ENCODE data around the gene IGHMBP2.

The IGHMBP2 gene

DNA sequence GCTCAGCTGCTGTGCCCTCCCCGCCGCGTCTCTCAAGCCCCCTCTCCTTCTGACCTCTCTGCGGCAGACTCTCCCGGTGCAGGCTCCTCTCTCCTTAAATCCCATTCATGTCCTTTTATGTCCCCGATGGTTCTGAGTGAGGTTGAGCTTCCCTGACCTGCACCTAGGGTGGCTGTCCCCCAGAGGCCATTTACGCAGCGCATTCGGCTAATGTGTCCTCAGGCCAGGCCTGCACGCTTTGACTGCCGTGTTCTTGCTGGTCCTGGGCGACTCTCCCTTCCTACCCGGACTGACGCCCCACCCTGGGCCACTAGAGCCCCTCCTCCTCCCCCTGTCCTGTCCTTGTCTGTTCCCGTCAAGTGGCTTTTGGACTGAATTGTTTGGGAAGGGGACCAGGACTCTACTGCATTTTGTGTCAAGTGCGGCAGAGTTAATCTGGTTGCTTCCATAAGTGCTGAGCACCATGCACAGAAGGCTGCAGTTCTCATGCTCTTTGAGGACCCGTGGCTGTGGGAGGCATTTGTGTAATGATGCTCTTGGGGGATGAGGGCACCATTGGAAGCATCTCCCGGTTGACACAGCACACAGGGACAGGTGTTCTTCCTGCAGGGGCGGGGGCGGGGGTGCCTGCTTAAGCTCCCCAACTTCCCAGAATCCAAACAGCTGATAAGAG, 37.1 kb downstream of the IGHMBP2 start:
- no peak for DNase-seq

- no peak for DNase-seq
Observed at GRCh38 chr11:68941324-68942094, 37.8 kb downstream of the IGHMBP2 start.

GRCh38 chr11:68942095-68942620, 38.5 kb downstream of the IGHMBP2 start:
- no peak for DNase-seq

GRCh38 chr11:68942751-68943271, 39.1 kb downstream of the IGHMBP2 start:
- peak; percentile 59 to 66 (median 62) for DNase-seq

- no peak for DNase-seq
Observed at GRCh38 chr11:68946416-68947090, 42.9 kb downstream of the IGHMBP2 start.

DNA sequence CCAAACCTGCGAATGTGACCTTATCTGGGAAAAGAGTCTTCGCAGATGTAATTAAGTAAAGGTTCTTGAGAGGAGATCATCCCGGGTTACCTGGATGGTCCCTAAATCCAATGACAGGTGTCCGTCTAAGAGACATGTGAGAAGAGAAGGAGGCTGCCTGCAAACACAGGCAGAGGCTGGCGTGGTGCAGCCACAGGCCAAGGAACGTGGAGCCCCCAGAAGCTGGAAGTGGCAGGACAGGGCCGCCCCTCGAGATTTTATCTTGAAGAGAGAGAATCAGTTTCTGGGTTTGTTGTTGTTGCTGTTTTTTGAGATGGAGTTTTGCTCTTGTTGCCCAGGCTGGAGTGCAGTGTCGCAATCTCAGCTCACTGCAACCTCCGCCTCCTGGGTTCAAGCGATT, 43.5 kb downstream of the IGHMBP2 start:
- no peak for DNase-seq

DNA sequence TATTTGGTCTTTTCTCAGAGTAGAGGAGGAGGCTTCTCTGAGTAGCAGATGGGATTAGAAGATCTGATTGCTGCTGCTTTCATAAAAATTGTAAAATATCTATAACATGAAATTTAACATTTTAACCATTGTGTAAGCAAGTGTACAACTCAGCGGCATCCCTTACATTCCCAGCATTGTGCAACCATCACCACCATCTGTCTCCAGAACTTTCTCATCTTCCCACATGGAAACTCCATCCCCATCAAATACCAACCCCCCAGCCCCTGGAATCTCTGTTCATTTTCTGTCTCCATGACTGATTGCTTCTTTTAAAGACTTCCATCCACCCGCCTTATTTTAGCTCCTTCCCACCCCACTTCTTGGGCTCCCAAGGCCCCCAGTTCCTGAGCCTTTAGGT, 44.8 kb downstream of the IGHMBP2 start:
- DNase-seq = no peak

GRCh38 chr11:68948935-68949334, 45.2 kb downstream of the IGHMBP2 start:
- no peak for DNase-seq

DNA sequence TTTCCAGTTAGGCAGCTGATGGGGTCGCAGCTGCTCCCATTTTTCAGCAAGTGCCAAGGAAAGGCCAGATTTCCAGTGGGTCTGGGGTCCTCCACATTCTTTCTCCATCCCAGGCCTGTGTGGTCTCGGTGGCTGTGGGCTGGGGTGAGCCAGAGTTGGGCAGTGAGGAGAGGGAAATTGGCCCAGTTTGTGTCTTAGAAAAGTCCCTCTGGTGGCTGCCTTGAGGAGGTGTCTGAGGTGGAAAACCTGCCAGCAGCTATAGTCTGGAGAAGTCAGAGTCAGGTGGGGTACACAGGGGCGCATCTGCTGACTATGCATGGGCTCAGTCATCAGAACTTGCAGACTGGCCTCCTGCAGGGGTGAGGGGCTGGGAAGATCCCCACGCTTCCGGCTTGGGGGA, 46.6 kb downstream of the IGHMBP2 start:
- DNase-seq = peak in 1 of 3 donors; percentile 9

- DNase-seq = no peak
Observed at GRCh38 chr11:68950762-68951161, 47.1 kb downstream of the IGHMBP2 start.

GRCh38 chr11:68954836-68955606, 51.3 kb downstream of the IGHMBP2 start:
- DNase-seq = peak; percentile 64 to 76 (median 70)

GRCh38 chr11:68955607-68955958, 51.9 kb downstream of the IGHMBP2 start:
- DNase-seq = no peak

DNA sequence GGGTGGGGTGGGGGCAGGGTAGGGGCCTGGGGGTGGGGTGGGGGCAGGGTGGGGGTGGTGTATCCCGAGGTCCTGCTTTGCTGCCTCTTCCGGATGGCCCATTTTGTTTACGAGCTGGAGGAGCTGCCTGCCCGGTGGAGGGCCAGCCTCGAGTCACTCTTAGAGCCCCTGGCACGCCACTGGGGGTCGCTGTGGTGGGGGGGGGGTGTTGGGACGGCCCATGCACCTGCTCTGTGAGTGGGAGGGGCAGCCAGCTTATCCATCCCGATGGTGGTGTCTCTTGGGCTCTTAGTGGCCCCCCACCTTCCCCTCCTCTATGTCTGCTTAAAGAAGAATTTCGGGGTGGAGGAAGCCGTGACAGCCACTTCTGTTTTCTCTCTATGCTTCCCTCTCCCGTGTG, 52.5 kb downstream of the IGHMBP2 start:
- DNase-seq = peak in 1 of 3 donors; percentile 43

GRCh38 chr11:68956547-68957254, 53.0 kb downstream of the IGHMBP2 start:
- no peak for DNase-seq

GRCh38 chr11:68958211-68958610, 54.5 kb downstream of the IGHMBP2 start:
- DNase-seq = no peak

- DNase-seq = no peak
Observed at GRCh38 chr11:68959465-68960293, 56.0 kb downstream of the IGHMBP2 start.

GRCh38 chr11:68960294-68961071, 56.8 kb downstream of the IGHMBP2 start:
- DNase-seq = no peak

DNA sequence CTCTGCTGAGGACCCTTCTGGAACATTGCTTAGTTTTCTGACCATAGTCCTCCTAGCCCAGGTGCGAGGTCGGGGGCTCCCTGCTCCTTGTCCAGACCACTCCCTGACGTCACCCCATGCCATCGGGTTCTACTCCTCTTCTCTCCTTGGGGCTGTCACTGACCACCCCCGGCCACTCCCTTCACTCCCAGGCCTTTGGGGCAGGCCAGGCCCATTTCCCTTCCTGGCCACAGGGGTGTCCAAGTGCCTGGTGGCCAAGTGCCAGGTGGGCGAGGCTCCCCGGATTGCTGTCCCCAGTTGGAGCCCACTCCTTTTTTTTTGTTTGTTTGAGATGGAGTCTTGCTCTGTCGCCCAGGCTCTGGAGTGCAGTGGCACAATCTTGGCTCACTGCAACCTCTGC, 57.6 kb downstream of the IGHMBP2 start:
- DNase-seq = no peak

GRCh38 chr11:68962527-68963250, 59.0 kb downstream of the IGHMBP2 start:
- no peak for DNase-seq

DNA sequence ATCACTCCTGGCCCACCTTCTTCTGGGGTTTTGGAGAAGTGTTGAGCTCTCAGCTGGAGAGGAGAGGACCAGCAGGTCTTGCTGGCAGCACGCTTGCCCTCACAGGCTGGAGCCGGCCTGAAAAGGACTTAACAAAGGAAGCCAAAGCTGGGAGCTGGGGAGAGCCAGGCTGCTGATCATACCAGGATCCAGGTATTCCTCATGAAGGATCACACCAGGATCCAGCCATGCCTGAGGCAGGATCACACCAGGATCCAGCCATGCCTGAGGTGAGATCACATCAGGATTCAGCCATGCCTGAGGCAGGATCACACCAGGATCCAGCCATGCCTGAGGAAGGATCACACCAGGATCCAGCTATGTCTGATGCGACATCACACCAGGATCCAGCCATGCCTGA, 60.1 kb downstream of the IGHMBP2 start:
- DNase-seq = no peak

Measured in suppressor macrophage treated with lipopolysaccharide for 1 hour (primary cell).